SH-SY5Y (cell line): ENCODE results near the gene NMUR1.

Source experiments
- GATA2 ChIP-seq: IDR thresholded peaks from 2 replicates; pipeline ENCODE4 v1.6.1; 2011; ENCODE audit warnings: mild to moderate bottlenecking, low read depth, low read length
- GATA3 ChIP-seq: IDR thresholded peaks from 2 replicates; pipeline ENCODE4 v1.6.1; 2011; ENCODE audit warnings: low read depth, mild to moderate bottlenecking, low read length, moderate library complexity

DNA sequence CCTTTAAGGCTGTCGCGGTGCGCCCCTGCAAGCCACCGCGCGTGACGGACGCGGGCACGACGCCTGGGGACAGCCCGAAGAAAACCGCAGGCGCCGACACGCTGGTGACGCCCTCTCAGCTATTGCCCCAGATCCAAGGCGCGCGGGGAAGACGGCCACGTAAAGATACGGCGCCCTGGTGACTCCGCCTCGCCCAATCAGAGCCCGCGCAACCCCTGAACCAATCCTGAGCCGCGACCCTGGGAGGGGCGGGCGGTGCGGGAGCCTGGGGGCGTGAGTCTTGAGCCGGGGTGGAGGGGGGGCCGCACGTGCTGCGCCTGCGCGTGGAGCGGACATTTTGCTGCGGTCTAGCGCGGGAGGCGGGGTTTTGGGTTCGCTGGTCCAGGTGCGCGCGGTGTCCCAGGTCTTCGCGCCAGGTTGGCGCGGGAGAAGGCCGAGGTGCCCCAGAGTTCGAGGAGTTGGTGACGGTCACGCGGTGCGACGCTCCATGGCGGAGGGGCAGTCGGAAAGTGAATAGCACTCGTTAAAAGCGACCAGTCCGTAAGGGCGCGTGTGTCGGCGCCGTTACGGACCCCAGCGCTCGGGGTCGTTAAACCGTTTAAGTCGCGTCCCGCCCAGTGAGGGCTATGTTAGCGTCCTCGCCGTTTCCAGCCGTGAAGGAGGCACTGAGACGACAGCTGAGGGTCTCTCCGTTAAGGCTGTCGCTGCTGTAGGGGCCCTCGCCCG is 15.9 kb downstream of the NMUR1 start:
- peak; percentile 18; the same call in 1 of the 2 replicates for TF ChIP-seq GATA2
- TF ChIP-seq GATA3, result no peak
